Measurements from ENCODE around the gene KCNMA1.

Gene KCNMA1

DNA sequence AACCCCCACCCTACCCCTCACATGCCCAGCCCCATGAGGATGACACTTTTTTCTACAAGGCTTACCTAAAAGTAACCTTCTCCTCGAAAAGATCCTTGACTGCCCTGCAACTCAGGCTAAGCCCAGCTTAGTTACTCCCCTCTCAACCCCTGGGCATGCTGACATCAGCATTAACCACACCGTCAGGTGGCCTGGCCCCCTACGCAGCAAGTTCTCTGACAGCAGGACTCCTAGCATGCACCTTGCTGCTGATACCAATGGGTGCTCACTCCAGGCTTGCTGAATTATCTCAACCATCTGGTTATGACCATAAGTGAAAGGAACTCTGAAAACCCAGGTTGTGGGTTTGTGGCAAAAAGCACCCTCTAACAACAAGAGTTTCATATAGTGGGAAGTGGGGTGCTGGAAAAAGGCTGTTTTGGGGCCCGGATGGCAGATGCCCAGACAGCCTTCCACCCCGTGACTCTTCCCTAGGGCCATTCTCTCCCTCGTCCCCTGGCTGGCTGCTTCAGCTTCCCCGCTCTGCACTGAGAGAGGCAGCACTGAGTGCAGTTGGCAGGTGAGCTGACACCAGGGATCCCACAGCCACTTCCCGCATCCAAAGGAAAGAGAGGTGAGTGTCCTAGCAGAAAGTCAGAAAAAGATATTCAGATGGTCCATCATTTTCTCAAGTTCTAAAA, 518.9 kb downstream of the KCNMA1 start:
- TF ChIP-seq, protein P1, sequence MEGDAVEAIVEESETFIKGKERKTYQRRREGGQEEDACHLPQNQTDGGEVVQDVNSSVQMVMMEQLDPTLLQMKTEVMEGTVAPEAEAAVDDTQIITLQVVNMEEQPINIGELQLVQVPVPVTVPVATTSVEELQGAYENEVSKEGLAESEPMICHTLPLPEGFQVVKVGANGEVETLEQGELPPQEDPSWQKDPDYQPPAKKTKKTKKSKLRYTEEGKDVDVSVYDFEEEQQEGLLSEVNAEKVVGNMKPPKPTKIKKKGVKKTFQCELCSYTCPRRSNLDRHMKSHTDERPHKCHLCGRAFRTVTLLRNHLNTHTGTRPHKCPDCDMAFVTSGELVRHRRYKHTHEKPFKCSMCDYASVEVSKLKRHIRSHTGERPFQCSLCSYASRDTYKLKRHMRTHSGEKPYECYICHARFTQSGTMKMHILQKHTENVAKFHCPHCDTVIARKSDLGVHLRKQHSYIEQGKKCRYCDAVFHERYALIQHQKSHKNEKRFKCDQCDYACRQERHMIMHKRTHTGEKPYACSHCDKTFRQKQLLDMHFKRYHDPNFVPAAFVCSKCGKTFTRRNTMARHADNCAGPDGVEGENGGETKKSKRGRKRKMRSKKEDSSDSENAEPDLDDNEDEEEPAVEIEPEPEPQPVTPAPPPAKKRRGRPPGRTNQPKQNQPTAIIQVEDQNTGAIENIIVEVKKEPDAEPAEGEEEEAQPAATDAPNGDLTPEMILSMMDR (IDR thresholded peaks at IDR 0.05): no peak
- H3K9ac ChIP-seq: no peak overlapping the region
- no peak overlapping the region for H2AFZ ChIP-seq
- H3K27ac ChIP-seq: no peak overlapping the region
- no peaks in the 10 kb centered on the region for H3K27me3 ChIP-seq (ENCODE audit: control insufficient read depth, insufficient read depth, low read length)
- H3K36me3 ChIP-seq (ENCODE audit: control insufficient read depth, insufficient read depth, low read length): no peaks in the 10 kb centered on the region
- no peaks in the 10 kb centered on the region for H3K79me2 ChIP-seq
- H3K4me1 ChIP-seq: no peaks in the 10 kb centered on the region
- no peaks in the 10 kb centered on the region for H3K9me3 ChIP-seq (ENCODE audit: control insufficient read depth, low read length)
- H3K4me3 ChIP-seq (ENCODE audit: low read depth, low read length): no peak overlapping the region
- no peak overlapping the region for H3K4me2 ChIP-seq (ENCODE audit: low read length)

DNA sequence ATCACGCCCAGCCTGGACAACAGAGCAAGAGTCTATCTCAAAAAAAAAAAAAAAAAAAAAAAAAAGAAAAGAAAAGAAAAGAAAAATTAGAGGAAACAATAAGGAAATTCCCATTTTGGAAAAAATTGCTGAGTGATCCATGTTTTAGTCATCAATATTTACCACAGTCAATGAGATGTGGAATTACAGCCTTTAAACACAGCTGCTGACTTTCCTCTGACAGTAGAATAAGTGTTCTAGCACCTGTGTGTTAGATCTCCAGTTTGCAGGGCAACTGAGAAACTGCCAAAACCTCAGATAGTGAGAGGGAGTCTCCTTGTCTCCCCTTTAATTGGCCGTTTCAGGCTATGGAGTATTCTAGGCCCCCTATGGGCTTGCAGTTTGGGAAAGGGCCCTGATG, 520.1 kb downstream of the KCNMA1 start:
- Histone ChIP-seq H3K4me3 (ENCODE audit: low read depth, low read length) (no peak overlapping the region), H3K9ac (no peak overlapping the region), H3K79me2 (no peaks in the 10 kb centered on the region), H3K27ac (no peak overlapping the region), H3K9me3 (ENCODE audit: control insufficient read depth, low read length) (no peaks in the 10 kb centered on the region), H2AFZ (no peak overlapping the region), H3K27me3 (ENCODE audit: control insufficient read depth, insufficient read depth, low read length) (no peaks in the 10 kb centered on the region), H3K36me3 (ENCODE audit: control insufficient read depth, insufficient read depth, low read length) (no peaks in the 10 kb centered on the region), H3K4me1 (no peaks in the 10 kb centered on the region), H3K4me2 (ENCODE audit: low read length) (no peak overlapping the region)
- TF ChIP-seq, protein P1 (IDR thresholded peaks at IDR 0.05): no peak

- H3K9ac ChIP-seq: no peak overlapping the region
- no peak overlapping the region for H2AFZ ChIP-seq
- H3K27ac ChIP-seq: no peak overlapping the region
- H3K36me3 ChIP-seq (ENCODE audit: control insufficient read depth, insufficient read depth, low read length): no peaks in the 10 kb centered on the region
- TF ChIP-seq, protein P1 (IDR thresholded peaks at IDR 0.05): no peak
- H3K27me3 ChIP-seq (ENCODE audit: control insufficient read depth, insufficient read depth, low read length): no peaks in the 10 kb centered on the region
- H3K4me2 ChIP-seq (ENCODE audit: low read length): no peak overlapping the region
- H3K79me2 ChIP-seq: no peaks in the 10 kb centered on the region
- no peak overlapping the region for H3K4me3 ChIP-seq (ENCODE audit: low read depth, low read length)
- H3K9me3 ChIP-seq (ENCODE audit: control insufficient read depth, low read length): no peaks in the 10 kb centered on the region
- no peaks in the 10 kb centered on the region for H3K4me1 ChIP-seq
Measured at GRCh38 chr10:77116904-77117303, 520.7 kb downstream of the KCNMA1 start.

GRCh38 chr10:77114181-77114821, 523.3 kb downstream of the KCNMA1 start:
- Histone ChIP-seq H3K9me3 (ENCODE audit: control insufficient read depth, low read length) (no peaks in the 10 kb centered on the region), H3K4me1 (no peaks in the 10 kb centered on the region), H3K36me3 (ENCODE audit: control insufficient read depth, insufficient read depth, low read length) (no peaks in the 10 kb centered on the region), H3K9ac (no peak overlapping the region), H3K79me2 (no peaks in the 10 kb centered on the region), H3K4me2 (ENCODE audit: low read length) (no peak overlapping the region), H3K4me3 (ENCODE audit: low read depth, low read length) (no peak overlapping the region), H3K27ac (no peak overlapping the region), H3K27me3 (ENCODE audit: control insufficient read depth, insufficient read depth, low read length) (no peaks in the 10 kb centered on the region), H2AFZ (no peak overlapping the region)
- TF ChIP-seq, protein P1 (IDR thresholded peaks at IDR 0.05): no peak

Measured in parathyroid adenoma (tissue), 2 donors.